Loucy (cell line): ENCODE measurements around the gene IPO5.

ENCODE experiments used
- CTCF ChIP-seq: fragments of 200-600 bp; sonication (generic); conservative IDR thresholded peaks from 2 replicates; pipeline ENCODE4 v1.5.1; 2014; ENCODE audit warnings: mild to moderate bottlenecking, antibody characterized with exemption, low read length
- EZH2phosphoT487 ChIP-seq: fragments of 200-600 bp; IDR thresholded peaks from 2 replicates; pipeline ENCODE4 v1.6.1; 2018; ENCODE audit warnings: antibody characterized with exemption, mild to moderate bottlenecking, moderate library complexity, borderline replicate concordance

- TF ChIP-seq CTCF, result no peak
- TF ChIP-seq EZH2phosphoT487, result no peak
Observed at GRCh38 chr13:97905517-97905916, 48.0 kb upstream of the IPO5 start.
